K562 (cell line): ENCODE results near the gene CACNA2D4. TPM values are rescaled to one million over a fixed set of nuclear protein-coding genes. Genes with fewer than 3 reads are reported as not detected.
A peak's percentile ranks its signal among the peaks of the same experiment; 100 is the strongest.

Source experiments
- ATAC-seq: fragments of 200-7000 bp; cut with Tn5 transposase; 3 replicates; pipeline ENCODE4 v1.9.1; 2020; ENCODE audit warnings: moderate library complexity
- BruUV-seq: library from RNA; stranded (reverse); fragments of 400-500 nt; replicated peaks from 2 replicates; lab custom pipeline; 2021; lab: Mats Ljungman, UMichigan
- CTCF ChIA-PET: fragments of 300-600 bp; formaldehyde crosslinking; extraction: SDS; loops from one replicate; lab custom pipeline; 2021; ENCODE audit warnings: low intra/inter-chr PET ratio; lab: Yijun Ruan, JAX
- POLR2A ChIA-PET: fragments of 300-600, 350-650 bp; sonication (Branson Sonifier 250); formaldehyde crosslinking; extraction: SDS; loops from one replicate; lab custom pipeline; 2021; ENCODE audit warnings: antibody characterized with exemption, inconsistent platforms; lab: Yijun Ruan, JAX
- DNase-seq, 4 experiments: peaks; one replicate each; pipeline versions ENCODE4 v3.0.0 to v3.0.0-alpha.2; 2011 to 2018; ENCODE audit warnings: low spot score in 3 of 4, mixed read lengths in 3 of 4; ENCODE audit errors: extremely low read depth in 1 of 4
- FAIRE-seq: peaks from 2 replicates; lab custom pipeline; 2011; peaks lifted over from hg19 to GRCh38; lab: Jason Lieb, UNC
- H2AFZ ChIP-seq: 2 replicates; pipeline ENCODE4 v1.6.0; 2011; ENCODE audit warnings: low read depth, low read length, control low read depth, inconsistent platforms
- H3K27ac ChIP-seq: fragments of 200-600 bp; 3 replicates; pipeline ENCODE4 v1.8.0; 2011; ENCODE audit warnings: low read depth, mild to moderate bottlenecking, control low read depth, inconsistent platforms, low read length, moderate library complexity, mixed read lengths; ENCODE audit errors: extremely low read depth
- H3K27me3 ChIP-seq, 2 experiments: fragments of 300-600 bp in 1 of 2; 2 replicates in 1 of 2; 3 replicates in 1 of 2; pipeline versions ENCODE4 v1.6.0 to v1.8.0; 2011; ENCODE audit warnings: inconsistent platforms in 2 of 2, low read length in 2 of 2, mild to moderate bottlenecking in 1 of 2, mixed read lengths in 1 of 2, moderate library complexity in 1 of 2; ENCODE audit not compliant: control insufficient read depth in 2 of 2, insufficient read depth in 2 of 2
- H3K36me3 ChIP-seq: fragments of 300-600 bp; 3 replicates; pipeline ENCODE4 v1.8.0; 2011; ENCODE audit warnings: mild to moderate bottlenecking, low read length, inconsistent platforms; ENCODE audit not compliant: control insufficient read depth, insufficient read depth
- H3K4me1 ChIP-seq, 2 experiments: fragments of 200-600 bp in 1 of 2; replicated peaks in 1 of 2; 2 replicates in 1 of 2; 3 replicates in 1 of 2; pipeline versions ENCODE4 v1.5.1 to v1.8.0; 2011; ENCODE audit warnings: inconsistent platforms in 2 of 2, low read length in 2 of 2, mild to moderate bottlenecking in 1 of 2, mixed read lengths in 1 of 2, moderate library complexity in 1 of 2; ENCODE audit not compliant: control insufficient read depth in 2 of 2, insufficient read depth in 2 of 2
- H3K4me2 ChIP-seq: 2 replicates; pipeline ENCODE4 v1.6.1; 2011; ENCODE audit warnings: low read length, control low read depth, inconsistent platforms, mixed read lengths; ENCODE audit not compliant: insufficient read depth
- H3K4me3 ChIP-seq: fragments of 200-600 bp; sonication (generic), shearing (Covaris generic); 2 replicates; pipeline ENCODE4 v1.5.1; 2016; ENCODE audit warnings: control low read depth, inconsistent platforms
- H3K79me2 ChIP-seq: fragments of 200-600 bp; 3 replicates; pipeline ENCODE4 v1.8.0; 2011; ENCODE audit warnings: low read length, inconsistent platforms; ENCODE audit not compliant: control insufficient read depth, insufficient read depth
- H3K9ac ChIP-seq, 2 experiments: 2 replicates each; pipeline versions ENCODE4 v1.6.0 to v1.6.1; 2011; ENCODE audit warnings: low read depth in 2 of 2, low read length in 2 of 2, control low read depth in 1 of 2, inconsistent platforms in 1 of 2, mild to moderate bottlenecking in 1 of 2, mixed read lengths in 1 of 2; ENCODE audit not compliant: insufficient read depth in 1 of 2
- H3K9me1 ChIP-seq: one replicate; pipeline ENCODE4 v1.6.0; 2011; ENCODE audit warnings: inconsistent platforms, mild to moderate bottlenecking, low read length, moderate library complexity; ENCODE audit not compliant: control insufficient read depth, insufficient read depth
- H3K9me3 ChIP-seq: replicated peaks from 2 replicates; pipeline ENCODE4 v1.5.1; 2011; ENCODE audit warnings: low read depth, low read length, inconsistent platforms; ENCODE audit not compliant: control insufficient read depth, insufficient read depth
- H4K20me1 ChIP-seq: replicated peaks from 2 replicates; pipeline ENCODE4 v1.6.1; 2011; ENCODE audit warnings: low read length, inconsistent platforms, mixed read lengths; ENCODE audit not compliant: control insufficient read depth, insufficient read depth
- HOXB6 ChIP-seq: fragments of 250-450 bp; sonication (Bioruptor Pico); IDR thresholded peaks from 2 replicates; pipeline ENCODE4 v1.5.1; 2022; ENCODE audit warnings: mild to moderate bottlenecking, borderline replicate concordance
- TAL1 ChIP-seq: fragments of 450-650 bp; IDR thresholded peaks from 2 replicates; pipeline ENCODE4 v1.6.1; 2016; ENCODE audit warnings: mild to moderate bottlenecking
- TCF3 ChIP-seq: sonication (generic); formaldehyde crosslinking; IDR thresholded peaks from 2 replicates; pipeline ENCODE4 v1.4.0; 2020; ENCODE audit warnings: mild to moderate bottlenecking, missing genetic modification reagents
- XRCC3 ChIP-seq: fragments of 450-650 bp; IDR thresholded peaks from 2 replicates; pipeline ENCODE4 v1.6.1; 2017; ENCODE audit warnings: mild to moderate bottlenecking, moderate library complexity
- ZNF280A ChIP-seq: fragments of 450-650 bp; IDR thresholded peaks from 2 replicates; pipeline ENCODE4 v1.6.1; 2018; ENCODE audit warnings: mild to moderate bottlenecking, low read depth; ENCODE audit not compliant: partially characterized antibody
- WGBS: fragments of 100-300 bp; shearing (Covaris generic); methylation state at CpG from one replicate; pipeline ENCODE4 v1.1.6; 2016; ENCODE audit warnings: low coverage, mixed read lengths; ENCODE audit not compliant: insufficient coverage; ENCODE audit errors: missing lambda C conversion rate; 5-methylcytosine and 5-hydroxymethylcytosine counted together
- in situ Hi-C: fragments of 300-500 bp; cut with MboI; formaldehyde crosslinking; loops from 4 replicates; pipeline ENCODE4 v1.15.0; 2018; ENCODE audit warnings: inconsistent platforms, mixed read lengths
- intact Hi-C: fragments of 100-400 bp; cut with micrococcal nuclease; formaldehyde crosslinking; loops from 2 replicates; pipeline ENCODE4 v1.14.2; 2022
- polyA plus RNA-seq, 8 experiments: library from polyadenylated mRNA; depleted of rRNA in 4 of 8; stranded (reverse) in 5 of 8; unstranded in 3 of 8; fragments of >200 nt; fragmentation: Nextera tagmentation in 2 of 8; fragmentation: Illumina TruSeq in 1 of 8; extraction: Ambion mirVana in 2 of 8; extraction: Trizol in 1 of 8; gene quantifications; 2 replicates each; pipeline versions ENCODE4 v1.2.1 to v1.2.3, GENCODE V29; 2011 to 2014; ENCODE audit warnings: inconsistent platforms in 1 of 8, missing spikeins in 1 of 8
- total RNA-seq, 7 experiments: library from RNA; depleted of rRNA in 6 of 7; stranded (reverse); fragments of >200 nt in 6 of 7; fragmentation: Illumina TruSeq in 2 of 7; extraction: Trizol in 2 of 7; gene quantifications; 2 replicates each; pipeline versions ENCODE4 v1.2.1 to v1.2.3, GENCODE V29; 2011 to 2021; ENCODE audit warnings: low replicate concordance in 1 of 7

Gene CACNA2D4
- total and polyA plus RNA-seq, 9 of the 15 experiments (the other 6 are each of a cell fraction or from before 2014, with no cell fraction given) = 0.04 to 0.69 (median 0.40) TPM; not detected in 3

GRCh38 chr12:1781772-1782171, 136.7 kb downstream of the CACNA2D4 start:
- H2AFZ ChIP-seq = no peak overlapping the region
- CTCF ChIA-PET = no interaction called here
- intact Hi-C loops (no loop called here), in situ Hi-C loops (no loop called here)
- H3K9ac ChIP-seq = no peak overlapping the region
- FAIRE-seq = peak; percentile 49
- no peak overlapping the region for H3K4me3 ChIP-seq
- peaks cover 83% of the 10 kb centered on the region for H3K36me3 ChIP-seq
- BruUV-seq = no TSS peak
- TF ChIP-seq ZNF280A (no peak), XRCC3 (no peak), TCF3 (no peak; the same call in 1 of the 2 replicates), TAL1 (no peak), HOXB6 (CRISPR knock-in tag) (no peak)
- TF ChIP-seq, all 486 proteins: peak for 0
- peaks cover 3% of the 10 kb centered on the region for H3K9me1 ChIP-seq
- H3K4me1 ChIP-seq = peaks cover 0 to 4% of the 10 kb centered on the region in 2 experiments; a peak in 2 of 5 replicates
- H3K79me2 ChIP-seq = peaks cover 14% of the 10 kb centered on the region; the same call in 2 of the 3 replicates
- 54% methylated on average over 2 of the region's 2 CpGs for WGBS
- H3K27me3 ChIP-seq = no peaks in the 10 kb centered on the region
- H4K20me1 ChIP-seq = 0 out of 2 replicates have a peak, but pooled peaks cover 3% of the 10 kb centered on the region
- H3K27ac ChIP-seq = peak overlapping the region; percentile 26; the same call in 1 of the 3 replicates
- ATAC-seq (peak; percentile 72), DNase-seq (peak in 1 of 4 experiments; percentile 17)
- no peak overlapping the region for H3K4me2 ChIP-seq
- H3K9me3 ChIP-seq = no peaks in the 10 kb centered on the region
- POLR2A ChIA-PET = interaction anchor here (0.6 to 1.1 kb wide), 3 partner anchors 9 to 332 kb away, joined by 3 to 4 read pairs (median 3); partner anchors contain the start of gene ADIPOR2
